ENCODE data around the gene IMPG1.
A peak's percentile ranks its signal among the peaks of the same experiment; 100 is the strongest.
"Not testable (repeated sequence)": the region's sequence is repeated elsewhere in the genome, so short reads cannot be mapped to it uniquely, and the experiment has no call there.

IMPG1 gene

DNA sequence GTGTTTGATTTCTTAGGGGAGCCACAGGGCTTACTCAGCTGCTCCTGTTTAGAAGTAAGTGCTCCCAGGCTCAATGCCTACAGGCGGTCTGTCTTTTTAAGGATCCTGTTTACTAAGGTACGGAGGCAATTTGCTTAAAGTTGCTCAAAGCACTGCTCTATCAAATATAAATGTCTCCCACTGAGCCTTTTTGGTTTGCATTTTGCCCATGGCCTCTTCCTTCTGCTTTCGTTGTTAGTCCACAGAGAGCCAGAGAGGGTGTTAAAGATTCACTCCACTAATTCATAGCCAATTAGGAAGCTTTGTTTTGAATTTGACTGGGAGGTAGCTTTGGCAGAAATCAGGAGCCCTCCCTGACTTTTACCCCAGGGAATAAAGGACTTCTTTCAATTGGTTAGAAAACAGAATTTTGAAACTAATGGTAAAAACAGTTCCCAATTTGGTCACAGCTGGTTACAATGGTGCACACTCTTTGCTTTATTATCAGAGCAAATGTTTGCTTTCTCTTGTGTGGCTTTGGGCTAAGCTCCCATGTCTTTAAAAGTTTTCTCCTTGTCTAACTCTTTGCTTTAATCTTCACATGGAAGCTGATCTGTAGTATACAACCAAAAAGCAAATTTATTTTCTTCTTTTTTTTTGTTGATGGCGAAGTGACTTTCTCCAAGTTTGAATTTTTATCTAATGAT, 126.2 kb downstream of the IMPG1 start:
- DNase-seq = no peak

DNA sequence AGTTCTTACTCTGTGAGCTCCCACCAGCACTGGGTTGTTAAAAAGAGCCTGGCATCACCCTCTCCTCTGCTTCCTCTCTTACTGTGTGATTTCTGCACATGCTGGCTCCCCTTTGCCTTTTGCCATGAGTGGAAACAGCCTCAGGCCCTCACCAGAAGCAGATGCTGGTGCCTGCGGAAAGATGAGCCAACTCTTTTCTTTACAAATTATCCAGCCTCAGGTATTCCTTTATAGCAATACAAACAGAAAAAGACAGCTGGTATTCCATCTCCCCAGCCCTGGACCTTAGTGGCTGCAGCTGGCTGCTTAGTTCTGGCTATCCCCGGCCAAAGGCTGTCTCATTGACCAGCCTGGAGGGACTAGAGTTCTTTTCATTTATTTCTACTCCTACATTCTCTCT, 129.1 kb downstream of the IMPG1 start:
- no peak for DNase-seq

DNA sequence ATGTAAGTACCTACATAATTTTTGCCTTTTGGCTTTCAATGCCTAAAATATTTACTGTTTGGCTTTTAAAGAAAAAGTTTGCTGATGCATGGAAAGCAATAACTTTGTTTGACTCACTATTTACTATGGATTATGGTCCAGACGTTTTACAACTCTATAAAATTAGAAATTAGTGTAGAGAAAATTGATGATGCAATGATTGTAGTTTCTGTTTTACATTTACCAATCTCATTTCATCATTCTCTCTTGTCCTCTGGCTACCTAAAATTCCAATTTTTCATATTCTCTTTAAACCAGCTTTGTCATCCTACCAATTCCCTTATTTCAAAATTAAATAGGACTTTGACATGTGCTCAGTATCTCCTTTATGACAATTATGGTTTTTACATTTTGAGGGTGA, 131.0 kb downstream of the IMPG1 start:
- DNase-seq = no peak

DNA sequence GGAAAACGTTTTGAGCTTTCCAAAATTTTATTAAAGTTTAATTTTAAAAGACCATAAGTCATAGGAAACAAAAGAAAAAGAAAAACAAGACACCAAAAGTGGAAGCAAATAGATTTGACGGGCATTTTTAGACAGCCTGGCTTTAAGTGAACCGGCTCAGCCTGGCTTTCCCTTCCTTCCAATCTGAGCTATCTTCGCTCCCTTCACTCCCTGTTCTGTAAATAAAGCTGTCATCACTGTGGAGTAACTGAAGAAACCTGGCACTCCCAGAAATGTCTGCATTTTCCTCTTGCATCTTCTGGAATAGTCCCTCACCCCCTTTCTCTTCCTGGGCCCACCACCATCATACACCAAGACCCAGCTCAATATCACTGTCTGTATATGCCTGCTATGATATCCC, 131.9 kb downstream of the IMPG1 start:
- no peak for DNase-seq

DNA sequence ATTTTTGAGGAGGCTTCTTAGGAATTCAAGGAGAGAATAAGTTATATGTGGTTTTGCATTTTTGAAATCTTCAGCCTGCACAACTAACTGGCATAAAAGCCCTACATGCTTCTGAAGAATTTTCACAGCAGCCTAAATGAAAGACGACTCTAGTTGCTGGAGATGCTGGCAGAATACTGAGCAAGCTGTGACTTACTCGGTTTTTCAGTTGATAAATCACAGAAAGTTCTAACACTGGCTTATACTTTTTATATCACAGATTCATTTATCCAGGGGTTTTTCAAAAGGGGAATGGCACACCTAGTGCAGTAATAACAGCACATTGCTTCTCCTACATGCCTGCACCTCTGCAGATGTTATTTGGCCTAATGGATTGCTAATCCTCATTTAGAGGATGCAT, 134.6 kb downstream of the IMPG1 start:
- no peak for DNase-seq

DNA sequence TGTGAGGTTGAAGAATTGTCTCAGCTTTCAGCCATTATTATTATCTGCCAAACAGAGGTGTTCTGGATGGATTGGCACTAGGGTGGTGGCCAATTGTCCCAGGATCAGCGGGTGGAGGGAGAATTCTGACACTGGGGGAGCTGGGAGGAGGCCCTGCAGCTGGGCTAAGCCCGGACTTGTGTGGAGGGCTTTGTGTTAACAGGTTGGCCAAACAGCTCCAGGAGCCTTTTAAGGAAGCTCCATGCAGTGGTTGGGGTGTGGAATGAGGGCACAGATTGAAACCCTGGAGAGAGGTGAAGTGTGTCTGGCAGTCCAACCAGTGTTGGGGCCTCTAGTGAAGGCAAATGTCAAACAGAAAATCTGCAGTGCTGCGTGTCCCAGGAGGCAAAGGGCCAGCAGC, 135.8 kb downstream of the IMPG1 start:
- DNase-seq = no peak

DNA sequence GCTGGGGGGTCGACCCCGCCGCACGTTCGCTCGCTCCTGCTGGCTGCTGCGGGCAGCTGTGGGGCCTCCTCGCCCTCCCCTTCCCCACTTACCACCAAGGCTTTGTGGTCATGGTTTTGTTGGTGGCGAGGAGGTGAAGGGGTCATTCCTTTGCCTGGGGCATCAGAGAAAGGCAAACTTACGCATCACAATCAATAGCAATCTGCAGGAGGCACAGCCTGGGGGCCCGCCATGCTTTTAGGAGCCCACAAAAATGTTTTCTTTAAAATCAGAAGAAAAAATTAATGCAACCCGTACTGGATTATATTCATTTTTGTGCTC, 137.0 kb downstream of the IMPG1 start:
- DNase-seq = no peak

DNA sequence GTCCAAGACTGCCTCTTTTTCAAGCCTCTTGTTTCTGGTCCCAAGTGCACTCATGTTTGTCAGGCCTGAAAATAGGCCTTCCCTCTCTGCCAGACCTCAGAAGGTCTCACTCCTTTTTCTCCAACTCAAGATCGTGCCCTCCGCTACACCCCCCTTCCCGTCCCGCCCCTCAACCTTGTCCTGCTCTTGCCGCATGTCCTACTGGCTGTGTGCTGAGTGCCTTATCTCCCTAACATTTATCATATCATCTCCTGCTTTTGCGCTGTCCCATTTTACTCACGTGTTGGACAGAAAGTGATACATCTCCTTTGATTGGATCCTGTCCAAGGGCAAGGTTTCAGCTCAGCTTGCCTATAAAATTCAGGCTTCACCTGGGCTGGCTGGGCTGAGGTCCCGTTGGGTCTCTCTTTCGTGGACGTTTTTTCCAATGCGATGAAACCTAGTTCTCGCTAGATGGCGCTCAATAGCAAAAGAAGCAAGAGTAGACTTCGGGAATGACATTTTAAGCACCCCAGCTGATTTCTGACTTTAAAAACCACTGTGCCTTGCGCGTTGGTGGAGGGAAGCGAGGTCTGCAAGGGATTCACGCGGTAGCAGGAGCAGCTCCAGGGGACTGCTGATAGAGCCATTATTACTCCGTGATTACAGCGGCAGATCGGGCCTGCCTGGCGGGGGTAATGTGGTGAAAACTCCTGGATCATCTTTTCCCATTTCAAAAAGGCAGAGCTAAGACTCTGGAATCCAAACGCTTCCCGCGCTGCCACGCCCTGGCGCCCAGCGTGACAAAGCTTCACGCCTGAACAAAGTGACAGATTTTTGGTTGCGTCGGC, 137.6 kb downstream of the IMPG1 start:
- peak; percentile 19 for DNase-seq

DNA sequence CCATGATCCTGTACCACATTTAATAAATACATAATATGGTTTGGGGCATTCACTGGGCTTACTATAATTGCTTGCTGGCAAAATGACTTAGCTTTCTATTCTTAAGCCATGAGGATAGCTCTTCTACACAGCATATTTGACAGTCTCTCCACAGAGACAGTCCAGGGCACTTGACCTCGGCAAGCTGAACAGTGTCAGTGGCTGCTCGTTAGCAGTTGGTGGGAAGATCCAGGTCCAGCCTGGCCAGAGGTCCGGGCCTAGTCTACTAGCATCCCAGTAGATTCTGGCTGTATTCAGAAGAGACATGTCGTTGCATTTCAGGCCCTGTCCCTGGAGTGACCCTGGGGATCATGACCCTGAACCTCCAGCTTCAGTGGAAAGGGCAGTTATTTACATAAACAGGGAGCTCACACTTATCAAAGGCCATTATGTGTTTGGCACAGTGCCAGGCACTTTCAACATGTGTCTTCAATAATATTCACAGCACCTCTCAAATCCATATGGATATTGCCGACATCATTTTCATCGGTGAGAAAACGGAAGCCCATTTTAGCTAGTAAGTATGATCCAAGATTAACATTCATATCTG, 139.0 kb downstream of the IMPG1 start:
- DNase-seq = no peak

DNA sequence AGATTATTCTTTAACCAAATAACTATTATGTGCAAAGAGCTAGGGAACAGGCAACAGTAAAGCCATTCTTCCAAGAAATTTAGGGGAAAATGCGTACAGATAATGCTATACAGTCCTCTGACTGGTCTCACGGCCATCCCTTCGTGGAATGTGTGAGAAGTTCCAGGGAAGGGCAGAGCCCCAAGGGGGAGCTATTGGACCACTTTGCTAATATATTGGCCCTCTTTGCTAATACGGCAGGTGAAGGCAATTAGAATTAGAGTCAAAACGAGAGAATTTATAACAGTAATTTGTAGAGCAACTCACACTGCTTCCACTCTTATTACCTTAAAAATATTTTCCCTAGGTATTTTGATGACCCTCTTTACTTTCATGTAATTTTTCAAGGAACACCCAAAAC, 140.4 kb downstream of the IMPG1 start:
- DNase-seq = no peak

DNA sequence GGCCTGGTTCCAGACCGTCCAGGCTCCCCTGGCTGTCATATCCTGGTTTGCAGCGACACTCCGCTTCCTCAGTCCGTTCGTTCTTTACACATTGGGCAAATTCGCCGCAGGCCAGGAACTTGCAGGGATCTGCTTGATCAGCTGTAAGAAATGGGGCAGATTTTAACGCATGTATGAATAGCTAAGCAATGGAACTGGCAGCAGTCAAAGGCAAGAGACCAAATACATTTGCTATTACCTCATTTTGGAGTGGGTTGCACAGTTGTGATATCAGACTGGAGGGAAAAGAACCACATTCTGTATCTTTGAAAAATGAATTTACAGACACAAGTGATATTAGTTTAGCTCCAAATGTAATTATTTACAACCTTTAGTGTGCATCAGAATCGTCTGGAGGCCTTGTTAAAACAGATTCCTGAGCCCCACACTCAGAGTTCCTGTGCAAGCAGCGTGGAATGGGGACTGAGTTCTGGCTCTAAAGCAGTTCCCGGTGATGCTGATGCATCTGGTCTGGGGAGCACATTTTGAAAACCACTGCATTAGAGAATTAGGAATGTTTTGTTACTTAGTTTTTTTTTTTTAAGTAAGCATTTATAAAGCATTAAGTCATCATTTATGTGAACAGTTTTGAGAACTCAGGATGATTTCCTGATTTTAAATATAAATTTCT, 141.3 kb downstream of the IMPG1 start:
- no peak for DNase-seq

DNA sequence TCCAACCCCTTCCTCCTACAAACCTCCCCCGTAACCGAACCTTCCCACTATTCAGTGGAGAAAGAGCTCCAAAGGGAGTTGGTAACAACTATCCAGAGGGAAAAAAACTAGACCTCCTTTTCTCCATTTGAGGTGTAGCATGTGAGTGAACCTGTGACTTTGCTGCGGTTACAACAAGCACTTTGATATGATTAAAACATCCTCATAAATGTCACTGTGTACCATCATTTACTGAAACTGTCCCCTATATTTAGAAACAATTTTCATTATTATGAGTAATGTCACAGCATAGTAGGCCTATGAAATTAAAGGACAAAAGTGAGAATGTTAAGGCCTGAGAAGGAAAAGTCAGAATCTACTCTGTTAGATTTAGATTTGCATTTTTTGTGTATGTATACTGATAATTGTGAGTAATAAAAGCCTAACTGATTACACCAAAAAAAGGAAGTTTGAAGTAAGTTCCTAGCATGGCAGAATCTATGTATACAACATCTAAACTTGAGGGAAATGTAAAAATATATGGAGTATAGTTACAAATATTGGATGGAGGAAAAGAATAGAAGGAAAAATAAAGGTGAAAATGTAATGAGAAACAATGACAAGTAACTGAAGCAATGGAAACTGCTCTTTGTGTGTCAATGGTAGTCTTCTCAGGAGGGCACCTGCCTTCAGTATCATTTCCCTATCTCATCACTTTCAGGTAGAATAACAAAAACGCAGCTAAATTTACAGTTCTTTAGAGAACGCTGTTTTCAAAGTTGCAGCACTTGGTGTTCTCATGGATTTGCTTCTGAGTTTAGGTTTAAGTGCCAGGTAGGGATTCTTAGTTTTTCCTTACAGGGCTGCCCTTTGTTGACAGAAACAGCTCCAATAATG, 145.9 kb downstream of the IMPG1 start:
- no peak for DNase-seq

DNA sequence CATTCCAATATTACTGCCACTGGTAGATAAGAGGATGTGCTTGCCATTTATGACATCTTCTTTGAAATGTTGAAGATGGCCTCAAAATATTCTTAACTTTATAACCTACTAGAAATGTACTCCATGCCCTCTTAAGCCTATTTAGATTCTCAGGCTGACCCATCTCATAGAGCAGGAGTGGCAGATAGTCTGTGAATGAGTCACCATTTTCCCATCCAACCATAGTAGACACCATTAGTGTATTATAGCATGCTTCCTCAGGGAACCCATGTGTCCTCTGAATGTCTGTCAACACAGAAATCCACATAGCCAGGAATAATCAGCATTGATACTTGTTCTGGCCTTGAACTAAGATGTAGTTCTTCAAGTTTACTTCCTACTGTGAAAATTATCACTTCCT, 150.2 kb downstream of the IMPG1 start:
- DNase-seq = no peak

DNA sequence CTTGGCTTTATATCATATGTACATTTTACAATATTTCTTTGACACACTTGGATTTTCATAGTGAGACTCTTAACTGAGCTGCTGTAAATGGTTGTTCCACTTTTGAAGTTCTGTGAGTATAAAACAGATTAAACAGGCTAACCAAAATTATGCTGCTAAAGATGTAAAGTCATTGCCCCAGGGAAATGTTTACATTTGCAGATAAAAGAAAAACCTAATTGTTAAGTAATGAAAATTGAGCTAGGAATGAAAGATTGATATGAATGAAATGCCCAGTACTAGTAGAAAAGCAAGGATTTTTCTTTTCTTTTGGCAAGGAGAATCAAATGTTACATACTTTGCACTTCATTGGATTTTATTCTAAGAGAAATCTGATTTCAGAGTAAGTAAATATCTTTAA, 159.4 kb downstream of the IMPG1 start:
- DNase-seq = no peak

DNA sequence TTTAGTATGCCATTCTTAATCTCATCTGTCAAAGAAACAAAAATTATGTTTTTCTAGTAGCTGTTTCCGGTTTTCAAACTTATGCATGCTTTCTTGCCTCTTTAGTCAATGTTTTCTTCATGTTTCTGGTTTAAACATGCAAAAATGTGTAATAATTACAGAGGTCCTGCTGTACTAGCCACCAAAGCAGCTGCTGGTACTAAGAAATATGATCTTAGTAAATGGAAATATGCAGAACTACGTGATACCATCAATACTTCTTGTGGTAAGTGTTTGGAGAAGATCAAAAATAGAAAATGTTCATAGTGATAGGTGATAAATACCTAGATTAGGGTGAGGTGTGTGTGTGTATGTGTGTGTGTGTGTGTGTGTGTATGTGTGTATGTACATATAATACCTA, 165.0 kb downstream of the IMPG1 start:
- no peak for DNase-seq

DNA sequence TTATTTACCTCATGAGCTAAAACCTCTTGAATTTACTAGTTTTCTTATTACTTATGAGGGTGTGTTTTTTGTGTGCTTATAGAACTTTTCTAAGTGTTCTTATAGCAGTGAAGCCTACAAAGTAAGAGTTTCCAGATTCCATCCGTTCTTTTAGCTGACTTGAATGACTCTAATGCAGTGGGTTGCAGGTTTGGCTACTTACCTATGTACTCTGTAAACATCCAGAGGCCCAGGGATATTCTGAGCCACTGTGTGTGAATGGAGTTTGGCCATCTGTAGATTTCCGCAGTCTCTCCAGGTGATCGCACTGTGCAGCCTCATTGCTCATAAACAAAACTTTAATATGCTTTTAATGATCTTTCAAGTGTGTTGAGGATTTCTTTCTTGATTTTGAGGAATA, 165.6 kb downstream of the IMPG1 start:
- no peak for DNase-seq

DNA sequence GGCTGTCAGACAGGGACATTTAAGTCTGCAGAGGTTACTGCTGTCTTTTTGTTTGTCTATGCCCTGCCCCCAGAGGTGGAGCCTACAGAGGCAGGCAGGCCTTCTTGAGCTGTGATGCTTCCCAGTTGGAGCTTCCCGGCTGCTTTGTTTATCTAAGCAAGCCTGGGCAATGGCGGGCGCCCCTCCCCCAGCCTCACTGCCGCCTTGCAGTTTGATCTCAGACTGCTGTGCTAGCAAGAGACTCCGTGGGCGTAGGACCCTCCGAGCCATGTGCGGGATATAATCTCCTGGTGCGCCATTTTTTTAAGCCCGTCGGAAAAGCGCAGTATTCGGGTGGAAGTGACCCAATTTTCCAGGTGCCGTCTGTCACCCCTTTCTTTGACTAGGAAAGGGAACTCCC, 167.3 kb downstream of the IMPG1 start:
- DNase-seq = not testable (repeated sequence)

DNA sequence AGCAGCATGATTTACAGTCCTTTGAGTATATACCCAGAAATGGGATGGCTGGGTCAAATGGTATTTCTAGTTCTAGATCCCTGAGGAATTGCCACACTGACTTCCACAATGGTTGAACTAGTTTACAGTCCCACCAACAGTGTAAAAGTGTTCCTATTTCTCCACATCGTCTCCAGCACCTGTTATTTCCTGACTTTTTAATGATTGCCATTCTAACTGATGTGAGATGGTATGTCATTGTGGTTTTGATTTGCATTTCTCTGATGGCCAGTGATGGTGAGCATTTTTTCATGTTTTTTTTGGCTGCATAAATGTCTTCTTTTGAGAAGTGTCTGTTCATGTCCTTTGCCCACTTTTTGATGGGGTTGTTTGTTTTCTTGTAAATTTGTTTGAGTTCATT, 172.2 kb downstream of the IMPG1 start:
- DNase-seq = not testable (repeated sequence)

DNA sequence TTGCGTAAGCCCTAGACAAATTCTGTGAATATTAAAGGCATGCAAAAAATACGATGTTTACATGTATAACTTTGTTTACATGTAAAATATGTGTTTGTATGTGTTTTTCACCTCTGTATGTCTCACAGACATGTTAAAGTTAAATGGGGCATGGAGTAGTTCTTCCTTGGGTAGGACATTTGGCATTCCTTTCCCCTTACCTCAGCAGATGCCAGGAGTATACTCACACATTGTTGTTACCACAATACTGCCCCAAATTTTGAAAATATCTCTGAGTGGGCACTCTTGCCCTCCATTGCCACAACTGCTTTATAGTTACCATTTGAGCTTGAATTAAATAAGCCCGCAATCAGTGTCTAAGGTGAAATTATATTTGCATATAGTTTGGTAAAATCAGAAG, 175.9 kb downstream of the IMPG1 start:
- no peak for DNase-seq

DNA sequence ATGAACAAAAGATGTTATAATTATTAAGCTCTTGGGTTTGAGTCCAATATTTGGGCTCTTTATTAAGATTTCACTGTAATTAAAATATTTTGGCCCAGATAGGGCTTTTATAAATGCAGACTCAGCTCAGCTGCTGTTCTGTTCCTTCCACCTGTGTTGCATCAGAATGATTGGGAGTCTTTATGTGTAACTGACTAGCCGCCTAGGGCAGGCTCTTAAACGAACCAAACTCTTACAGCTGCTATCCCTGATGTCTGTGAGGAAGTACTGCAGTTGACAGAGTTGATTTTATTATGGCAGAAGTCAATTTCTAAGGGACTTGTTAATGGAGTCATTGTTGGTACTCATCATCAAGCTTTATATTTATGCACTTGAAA, 178.7 kb downstream of the IMPG1 start:
- DNase-seq = no peak

DNA sequence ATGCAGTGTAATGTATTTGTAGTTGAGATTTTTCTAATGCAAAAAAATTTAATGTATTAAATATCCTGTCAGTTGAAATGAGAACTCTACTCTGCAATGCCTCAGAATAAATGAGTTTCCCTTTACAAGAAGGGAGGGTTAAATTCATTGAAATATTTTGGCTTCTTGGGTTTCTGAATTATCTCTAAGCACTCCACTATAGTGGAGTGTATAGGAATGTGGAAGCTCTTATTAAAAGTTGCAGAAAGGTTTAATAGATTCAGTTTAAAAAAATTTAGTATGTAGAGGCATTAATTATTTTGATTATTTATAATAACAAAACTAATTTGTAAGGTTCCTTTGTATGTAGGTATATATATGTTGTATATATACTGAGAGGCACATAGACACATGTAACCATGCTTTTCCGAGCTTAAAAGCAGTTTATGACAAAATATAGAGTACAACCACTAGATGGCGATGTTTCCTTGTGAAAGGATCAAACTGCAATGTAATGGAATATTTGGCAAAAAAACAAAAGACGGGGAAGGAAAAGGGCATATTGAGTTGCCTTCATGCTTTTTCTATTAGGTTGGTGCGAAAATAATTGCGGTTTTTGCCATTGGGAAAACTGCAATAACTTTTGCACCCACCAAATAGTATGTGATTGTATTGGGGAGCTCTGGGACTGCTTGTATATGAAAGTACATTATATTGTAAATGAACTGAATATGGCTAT, 179.2 kb downstream of the IMPG1 start:
- peak; percentile 16 for DNase-seq

DNA sequence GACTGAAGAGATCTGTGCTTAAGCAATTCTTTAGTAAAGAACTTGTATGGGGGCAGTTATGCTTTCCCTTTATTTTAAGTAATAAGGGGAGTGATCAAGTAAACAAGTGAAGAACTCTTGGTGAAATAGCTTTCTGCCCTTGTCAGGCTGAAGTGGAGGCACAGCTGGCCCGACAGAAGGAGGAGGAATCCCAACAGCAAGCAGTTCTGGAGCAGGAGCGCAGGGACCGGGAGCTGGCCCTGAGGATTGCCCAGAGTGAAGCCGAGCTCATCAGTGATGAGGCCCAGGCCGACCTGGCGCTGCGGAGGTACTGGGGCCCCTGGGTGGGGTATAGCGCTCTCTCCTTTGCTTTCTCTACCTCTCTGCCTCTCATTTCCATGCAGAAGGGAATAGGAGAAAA, 180.1 kb downstream of the IMPG1 start:
- no peak for DNase-seq

All from KG1 (cell line).